Measurements from ENCODE around the gene KIAA1614.

KIAA1614 gene

GRCh38 chr1:180939073-180939710 is 26.5 kb downstream of the KIAA1614 start:
- Histone ChIP-seq H3K9me3 (ENCODE audit: control insufficient read depth, low read depth, low read length) (no peaks in the 10 kb centered on the region), H3K27me3 (ENCODE audit: control insufficient read depth, insufficient read depth, low read length) (no peaks in the 10 kb centered on the region), H3K27ac (ENCODE audit: low read length) (no peak overlapping the region), H3K4me1 (ENCODE audit: control insufficient read depth, low read depth, low read length) (no peaks in the 10 kb centered on the region), H3K4me3 (ENCODE audit: low read length) (no peak overlapping the region), H3K9ac (ENCODE audit: low read length) (no peak overlapping the region), H3K36me3 (ENCODE audit: control insufficient read depth, low read depth, low read length) (no peaks in the 10 kb centered on the region)

- H3K27ac ChIP-seq (ENCODE audit: low read length) = no peak overlapping the region
- H3K4me1 ChIP-seq (ENCODE audit: control insufficient read depth, low read depth, low read length) = no peaks in the 10 kb centered on the region
- no peaks in the 10 kb centered on the region for H3K36me3 ChIP-seq (ENCODE audit: control insufficient read depth, low read depth, low read length)
- H3K4me3 ChIP-seq (ENCODE audit: low read length) = no peak overlapping the region
- H3K27me3 ChIP-seq (ENCODE audit: control insufficient read depth, insufficient read depth, low read length) = no peaks in the 10 kb centered on the region
- no peaks in the 10 kb centered on the region for H3K9me3 ChIP-seq (ENCODE audit: control insufficient read depth, low read depth, low read length)
- no peak overlapping the region for H3K9ac ChIP-seq (ENCODE audit: low read length)
Measured at GRCh38 chr1:180939711-180940103, 27.0 kb downstream of the KIAA1614 start.

DNA sequence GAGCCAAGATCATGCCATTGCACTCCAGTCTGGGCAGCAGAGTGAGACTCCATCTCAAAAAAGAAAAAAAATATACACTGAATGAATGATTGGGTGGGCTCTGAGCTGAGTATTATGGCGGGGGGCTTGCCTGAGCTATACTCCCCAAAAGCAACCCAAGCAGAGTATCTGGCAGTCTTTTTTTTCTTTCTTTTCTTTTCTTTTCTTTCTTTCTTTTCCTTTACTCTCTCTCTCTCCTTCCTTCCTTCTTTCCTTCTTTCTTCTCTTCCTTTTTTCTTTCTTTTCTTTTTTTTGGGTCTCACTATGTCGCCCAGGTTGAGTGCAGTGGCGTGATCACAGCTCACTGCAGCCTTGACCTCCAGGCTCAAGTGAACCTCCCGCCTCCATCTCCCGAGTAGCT is 27.7 kb downstream of the KIAA1614 start:
- no peaks in the 10 kb centered on the region for H3K36me3 ChIP-seq (ENCODE audit: control insufficient read depth, low read depth, low read length)
- H3K4me1 ChIP-seq (ENCODE audit: control insufficient read depth, low read depth, low read length) = no peaks in the 10 kb centered on the region
- no peaks in the 10 kb centered on the region for H3K9me3 ChIP-seq (ENCODE audit: control insufficient read depth, low read depth, low read length)

DNA sequence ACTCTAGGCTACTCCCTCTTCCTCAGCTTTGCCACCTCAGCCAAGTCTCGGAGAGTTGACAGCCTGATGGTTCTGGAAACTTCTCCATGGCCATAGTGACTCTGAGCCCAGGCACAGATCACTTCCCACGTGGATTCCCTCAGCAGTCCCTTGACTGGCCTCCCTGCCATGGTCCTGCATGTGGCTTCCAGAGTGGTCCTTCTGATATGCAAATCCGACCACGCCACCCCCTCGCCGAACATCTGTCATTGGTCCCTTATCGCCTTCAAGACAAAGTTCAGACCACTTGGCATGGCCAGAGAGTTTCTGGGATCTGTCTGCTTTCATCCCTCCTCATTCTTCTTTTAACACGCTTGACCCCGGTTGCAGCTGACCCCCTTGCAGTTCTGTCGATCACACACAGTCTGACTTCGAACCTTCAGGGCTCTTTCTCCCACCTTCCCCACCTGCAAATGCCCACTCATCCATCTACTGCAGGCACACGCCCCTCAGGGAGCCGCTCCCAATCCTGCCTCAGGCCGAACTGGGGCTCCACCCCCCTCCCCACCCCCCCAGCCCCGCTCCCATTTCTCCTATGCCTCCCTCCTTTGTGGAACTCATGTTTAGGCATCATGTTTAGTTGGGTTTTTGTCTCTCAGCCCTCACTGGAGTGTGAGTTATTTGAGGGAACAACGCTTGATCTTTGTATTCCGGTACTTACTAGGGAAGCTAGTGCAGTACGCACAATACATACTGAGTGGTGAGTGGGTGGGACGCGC is 29.0 kb downstream of the KIAA1614 start:
- Histone ChIP-seq H3K27me3 (ENCODE audit: control insufficient read depth, insufficient read depth, low read length) (no peaks in the 10 kb centered on the region), H3K36me3 (ENCODE audit: control insufficient read depth, low read depth, low read length) (no peaks in the 10 kb centered on the region), H3K27ac (ENCODE audit: low read length) (no peak overlapping the region), H3K9me3 (ENCODE audit: control insufficient read depth, low read depth, low read length) (no peaks in the 10 kb centered on the region), H3K4me1 (ENCODE audit: control insufficient read depth, low read depth, low read length) (no peaks in the 10 kb centered on the region), H3K9ac (ENCODE audit: low read length) (no peak overlapping the region), H3K4me3 (ENCODE audit: low read length) (no peak overlapping the region)

More for the DNA sequence above, 27.7 kb downstream of the KIAA1614 start:
- no peak overlapping the region for H3K27ac ChIP-seq (ENCODE audit: low read length)
- no peak overlapping the region for H3K9ac ChIP-seq (ENCODE audit: low read length)
- H3K27me3 ChIP-seq (ENCODE audit: control insufficient read depth, insufficient read depth, low read length) = no peaks in the 10 kb centered on the region
- H3K4me3 ChIP-seq (ENCODE audit: low read length) = no peak overlapping the region

GRCh38 chr1:180945151-180945550 is 32.5 kb downstream of the KIAA1614 start:
- H3K27ac ChIP-seq (ENCODE audit: low read length) = no peak overlapping the region
- H3K9ac ChIP-seq (ENCODE audit: low read length) = no peak overlapping the region
- H3K36me3 ChIP-seq (ENCODE audit: control insufficient read depth, low read depth, low read length) = peaks cover 4% of the 10 kb centered on the region
- H3K9me3 ChIP-seq (ENCODE audit: control insufficient read depth, low read depth, low read length) = no peaks in the 10 kb centered on the region
- no peak overlapping the region for H3K4me3 ChIP-seq (ENCODE audit: low read length)
- H3K4me1 ChIP-seq (ENCODE audit: control insufficient read depth, low read depth, low read length) = no peaks in the 10 kb centered on the region
- H3K27me3 ChIP-seq (ENCODE audit: control insufficient read depth, insufficient read depth, low read length) = no peaks in the 10 kb centered on the region

DNA sequence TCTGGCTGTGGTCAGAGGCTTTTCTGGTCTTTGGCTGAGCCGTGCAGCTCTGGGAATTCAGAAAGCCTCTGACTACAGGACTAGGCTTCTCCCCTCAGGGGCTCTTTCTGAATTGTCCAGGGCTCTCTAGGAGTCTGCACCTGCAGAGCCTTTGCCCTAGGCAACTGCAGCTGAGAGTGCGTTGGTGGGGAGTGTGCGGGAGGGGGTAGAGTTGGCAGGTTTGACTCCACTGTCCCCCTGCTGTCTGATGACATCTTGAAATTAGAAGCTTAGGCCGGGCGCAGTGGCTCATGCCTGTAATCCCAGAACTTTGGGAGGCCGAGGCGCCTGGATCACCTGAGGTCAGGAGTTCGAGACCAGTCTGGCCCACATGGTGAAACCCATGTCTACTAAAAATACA is 32.9 kb downstream of the KIAA1614 start:
- Histone ChIP-seq H3K27ac (ENCODE audit: low read length) (no peak overlapping the region), H3K4me1 (ENCODE audit: control insufficient read depth, low read depth, low read length) (no peaks in the 10 kb centered on the region), H3K36me3 (ENCODE audit: control insufficient read depth, low read depth, low read length) (peaks cover 7% of the 10 kb centered on the region), H3K9me3 (ENCODE audit: control insufficient read depth, low read depth, low read length) (no peaks in the 10 kb centered on the region), H3K4me3 (ENCODE audit: low read length) (no peak overlapping the region), H3K27me3 (ENCODE audit: control insufficient read depth, insufficient read depth, low read length) (no peaks in the 10 kb centered on the region), H3K9ac (ENCODE audit: low read length) (no peak overlapping the region)

GRCh38 chr1:180946056-180946455 is 33.4 kb downstream of the KIAA1614 start:
- H3K9me3 ChIP-seq (ENCODE audit: control insufficient read depth, low read depth, low read length) = no peaks in the 10 kb centered on the region
- no peak overlapping the region for H3K9ac ChIP-seq (ENCODE audit: low read length)
- H3K4me3 ChIP-seq (ENCODE audit: low read length) = no peak overlapping the region
- H3K27me3 ChIP-seq (ENCODE audit: control insufficient read depth, insufficient read depth, low read length) = no peaks in the 10 kb centered on the region
- no peak overlapping the region for H3K27ac ChIP-seq (ENCODE audit: low read length)
- peaks cover 7% of the 10 kb centered on the region for H3K36me3 ChIP-seq (ENCODE audit: control insufficient read depth, low read depth, low read length)
- H3K4me1 ChIP-seq (ENCODE audit: control insufficient read depth, low read depth, low read length) = no peaks in the 10 kb centered on the region

GRCh38 chr1:180946541-180947498 is 34.1 kb downstream of the KIAA1614 start:
- H3K27ac ChIP-seq (ENCODE audit: low read length) = no peak overlapping the region
- no peaks in the 10 kb centered on the region for H3K27me3 ChIP-seq (ENCODE audit: control insufficient read depth, insufficient read depth, low read length)
- H3K9me3 ChIP-seq (ENCODE audit: control insufficient read depth, low read depth, low read length) = no peaks in the 10 kb centered on the region
- H3K4me3 ChIP-seq (ENCODE audit: low read length) = no peak overlapping the region
- no peak overlapping the region for H3K9ac ChIP-seq (ENCODE audit: low read length)
- peaks cover 7% of the 10 kb centered on the region for H3K36me3 ChIP-seq (ENCODE audit: control insufficient read depth, low read depth, low read length)
- H3K4me1 ChIP-seq (ENCODE audit: control insufficient read depth, low read depth, low read length) = no peaks in the 10 kb centered on the region

DNA sequence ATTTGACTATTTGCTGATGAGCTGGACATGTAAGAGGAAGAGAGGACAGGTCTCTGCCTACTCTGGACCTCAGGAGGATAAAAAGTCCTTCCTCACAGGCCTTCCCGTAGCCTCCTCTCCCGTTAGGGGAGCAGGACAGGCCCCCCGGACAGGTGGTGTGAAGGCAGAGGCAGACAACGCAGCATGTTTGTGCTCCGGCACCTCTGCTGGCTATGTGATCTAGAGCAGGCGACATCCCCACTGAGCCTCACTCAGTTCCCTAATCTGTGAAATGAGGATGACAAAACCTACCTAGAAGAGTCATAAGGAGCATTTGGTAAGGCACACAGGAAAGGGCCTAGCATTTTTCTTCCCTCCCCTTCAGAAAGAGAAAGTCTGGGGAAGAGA is 34.8 kb downstream of the KIAA1614 start:
- Histone ChIP-seq H3K4me3 (ENCODE audit: low read length) (no peak overlapping the region), H3K27me3 (ENCODE audit: control insufficient read depth, insufficient read depth, low read length) (no peaks in the 10 kb centered on the region), H3K9me3 (ENCODE audit: control insufficient read depth, low read depth, low read length) (no peaks in the 10 kb centered on the region), H3K4me1 (ENCODE audit: control insufficient read depth, low read depth, low read length) (no peaks in the 10 kb centered on the region), H3K27ac (ENCODE audit: low read length) (no peak overlapping the region), H3K9ac (ENCODE audit: low read length) (no peak overlapping the region), H3K36me3 (ENCODE audit: control insufficient read depth, low read depth, low read length) (peaks cover 7% of the 10 kb centered on the region)

- no peaks in the 10 kb centered on the region for H3K4me1 ChIP-seq (ENCODE audit: control insufficient read depth, low read depth, low read length)
- no peak overlapping the region for H3K4me3 ChIP-seq (ENCODE audit: low read length)
- H3K27ac ChIP-seq (ENCODE audit: low read length) = no peak overlapping the region
- H3K36me3 ChIP-seq (ENCODE audit: control insufficient read depth, low read depth, low read length) = peaks cover 7% of the 10 kb centered on the region
- no peak overlapping the region for H3K9ac ChIP-seq (ENCODE audit: low read length)
- no peaks in the 10 kb centered on the region for H3K27me3 ChIP-seq (ENCODE audit: control insufficient read depth, insufficient read depth, low read length)
- H3K9me3 ChIP-seq (ENCODE audit: control insufficient read depth, low read depth, low read length) = no peaks in the 10 kb centered on the region
Measured at GRCh38 chr1:180947901-180948640, 35.4 kb downstream of the KIAA1614 start.

Data from iPS-18a (cell line).